HL-60 (cell line): ENCODE data around the gene TANGO2.
A peak's percentile ranks its signal among the peaks of the same experiment; 100 is the strongest.

Experiments
- DNase-seq, 2 experiments: peaks; one replicate each; pipeline ENCODE4 v3.0.0-alpha.2; 2010 to 2020; ENCODE audit warnings: low read depth in 1 of 2, low spot score in 1 of 2
- H3K27ac ChIP-seq: fragments of 250-450 bp; sonication (Bioruptor Pico); replicated peaks from 2 replicates; pipeline ENCODE4 v1.5.1; 2020; ENCODE audit warnings: mild to moderate bottlenecking, moderate library complexity
- H3K27me3 ChIP-seq: fragments of 250-450 bp; sonication (Bioruptor Pico); 2 replicates; pipeline ENCODE4 v1.5.1; 2021; ENCODE audit warnings: mild to moderate bottlenecking, moderate library complexity; ENCODE audit not compliant: insufficient read depth, poor library complexity, severe bottlenecking
- H3K4me3 ChIP-seq: replicated peaks from 2 replicates; pipeline ENCODE4 v1.5.1; 2011; ENCODE audit warnings: mild to moderate bottlenecking, control low read depth, low read length; ENCODE audit not compliant: insufficient read depth
- CTCF ChIP-seq: IDR thresholded peaks from one replicate; pipeline ENCODE4 v1.5.1; 2011; ENCODE audit warnings: low read length, control low read depth, inconsistent platforms; ENCODE audit not compliant: insufficient read depth
- GABPA ChIP-seq: IDR thresholded peaks from 2 replicates; pipeline ENCODE4 v1.6.1; 2012; ENCODE audit warnings: low read depth
- POLR2AphosphoS5 ChIP-seq: IDR thresholded peaks from 2 replicates; pipeline ENCODE4 v1.6.1; 2012; ENCODE audit warnings: low read depth
- SPI1 ChIP-seq: IDR thresholded peaks from 2 replicates; pipeline ENCODE4 v1.6.1; 2012; ENCODE audit warnings: low read depth, mild to moderate bottlenecking, borderline replicate concordance
- TF ChIP-seq, protein P1 (sequence below): IDR thresholded peaks from 2 replicates; pipeline ENCODE4 v1.6.1; 2012; ENCODE audit warnings: low read depth; ENCODE audit not compliant: insufficient replicate concordance

Gene TANGO2

DNA sequence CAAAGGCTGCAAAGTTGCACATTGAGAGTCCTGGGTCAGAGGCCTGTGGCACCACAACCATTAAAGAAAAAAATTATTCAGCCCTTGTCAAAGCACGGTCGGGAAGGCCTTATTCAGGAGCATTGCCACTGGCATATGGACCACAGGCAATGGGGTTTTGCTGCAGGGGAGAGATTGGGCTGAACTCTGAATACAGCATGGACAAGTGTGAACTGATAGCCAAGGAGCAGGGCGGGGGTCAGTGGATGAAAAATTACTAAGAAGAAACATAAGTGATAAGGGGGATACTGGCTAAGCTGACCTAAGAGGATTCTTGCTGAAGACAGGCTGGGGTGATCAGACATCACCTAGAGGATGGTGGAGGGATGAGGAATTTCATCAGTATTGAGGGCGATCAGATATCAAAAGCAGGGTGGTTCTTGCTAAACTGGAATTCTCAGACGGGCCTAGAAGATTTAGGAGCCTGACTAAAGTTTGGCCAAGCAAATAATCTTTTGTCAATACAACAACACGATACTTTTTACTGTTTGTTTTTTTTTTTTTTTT is 55.8 kb downstream of the TANGO2 start:
- Histone ChIP-seq H3K4me3 (no peak overlapping the region), H3K27me3 (no peaks in the 10 kb centered on the region), H3K27ac (no peak overlapping the region)
- TF ChIP-seq GABPA (no peak), CTCF (no peak), SPI1 (no peak), POLR2AphosphoS5 (no peak)
- TF ChIP-seq, protein P1, sequence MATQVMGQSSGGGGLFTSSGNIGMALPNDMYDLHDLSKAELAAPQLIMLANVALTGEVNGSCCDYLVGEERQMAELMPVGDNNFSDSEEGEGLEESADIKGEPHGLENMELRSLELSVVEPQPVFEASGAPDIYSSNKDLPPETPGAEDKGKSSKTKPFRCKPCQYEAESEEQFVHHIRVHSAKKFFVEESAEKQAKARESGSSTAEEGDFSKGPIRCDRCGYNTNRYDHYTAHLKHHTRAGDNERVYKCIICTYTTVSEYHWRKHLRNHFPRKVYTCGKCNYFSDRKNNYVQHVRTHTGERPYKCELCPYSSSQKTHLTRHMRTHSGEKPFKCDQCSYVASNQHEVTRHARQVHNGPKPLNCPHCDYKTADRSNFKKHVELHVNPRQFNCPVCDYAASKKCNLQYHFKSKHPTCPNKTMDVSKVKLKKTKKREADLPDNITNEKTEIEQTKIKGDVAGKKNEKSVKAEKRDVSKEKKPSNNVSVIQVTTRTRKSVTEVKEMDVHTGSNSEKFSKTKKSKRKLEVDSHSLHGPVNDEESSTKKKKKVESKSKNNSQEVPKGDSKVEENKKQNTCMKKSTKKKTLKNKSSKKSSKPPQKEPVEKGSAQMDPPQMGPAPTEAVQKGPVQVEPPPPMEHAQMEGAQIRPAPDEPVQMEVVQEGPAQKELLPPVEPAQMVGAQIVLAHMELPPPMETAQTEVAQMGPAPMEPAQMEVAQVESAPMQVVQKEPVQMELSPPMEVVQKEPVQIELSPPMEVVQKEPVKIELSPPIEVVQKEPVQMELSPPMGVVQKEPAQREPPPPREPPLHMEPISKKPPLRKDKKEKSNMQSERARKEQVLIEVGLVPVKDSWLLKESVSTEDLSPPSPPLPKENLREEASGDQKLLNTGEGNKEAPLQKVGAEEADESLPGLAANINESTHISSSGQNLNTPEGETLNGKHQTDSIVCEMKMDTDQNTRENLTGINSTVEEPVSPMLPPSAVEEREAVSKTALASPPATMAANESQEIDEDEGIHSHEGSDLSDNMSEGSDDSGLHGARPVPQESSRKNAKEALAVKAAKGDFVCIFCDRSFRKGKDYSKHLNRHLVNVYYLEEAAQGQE, result no peak
- DNase-seq, result no peak

DNA sequence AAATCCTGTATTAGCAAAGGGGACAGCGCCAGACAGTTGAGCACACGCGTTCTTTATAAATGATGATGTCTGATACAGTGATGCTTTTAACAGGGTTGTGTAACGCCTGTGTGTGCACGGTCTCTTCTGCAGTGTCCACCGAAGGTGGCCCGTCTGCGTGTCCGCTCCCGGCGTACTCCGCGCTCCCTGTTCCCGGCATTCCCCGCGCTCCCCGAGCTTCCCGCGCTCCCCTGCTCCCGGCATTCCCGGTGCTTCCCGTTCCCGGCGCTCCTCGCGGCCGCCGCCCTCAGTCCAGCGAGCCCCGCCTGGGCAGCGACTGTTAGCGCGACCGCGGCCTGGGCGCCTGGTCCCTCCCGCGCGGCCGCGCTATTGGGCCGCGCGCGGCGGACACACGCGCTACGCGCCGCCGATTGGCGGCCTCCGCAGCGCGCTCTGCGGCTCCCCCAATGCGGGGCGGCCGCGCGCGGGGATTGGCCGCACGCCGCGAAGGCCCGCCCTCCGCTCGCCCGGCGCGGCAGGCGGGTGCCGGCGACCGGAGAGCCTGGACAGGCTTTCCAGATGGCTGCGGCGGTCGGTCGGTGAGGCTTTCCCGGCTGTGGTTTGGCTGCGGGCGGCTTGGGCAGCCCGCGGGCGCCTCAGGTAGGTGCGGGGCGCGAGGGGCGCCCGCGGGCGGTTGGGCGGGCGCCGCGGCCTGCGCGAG is 59.0 kb downstream of the TANGO2 start, which contains the start of gene DGCR8:
TSS of gene DGCR8 (plus strand) at position 497 of the 700 bp plus-strand sequence. CDS start 5,723 bp downstream, outside the sequence.
- peak; percentile 80 to 94 for DNase-seq
- Histone ChIP-seq H3K4me3 (peak within 1 kb of the TSS; percentile 89), H3K27ac (peak within 1 kb of the TSS; percentile 78), H3K27me3 (no peaks in the 10 kb centered on the region)
- TF ChIP-seq, protein P1, result peak; percentile 28
- TF ChIP-seq GABPA, result no peak
- TF ChIP-seq SPI1, result no peak
- TF ChIP-seq CTCF, result no peak
- TF ChIP-seq POLR2AphosphoS5, result peak; percentile 75

DNA sequence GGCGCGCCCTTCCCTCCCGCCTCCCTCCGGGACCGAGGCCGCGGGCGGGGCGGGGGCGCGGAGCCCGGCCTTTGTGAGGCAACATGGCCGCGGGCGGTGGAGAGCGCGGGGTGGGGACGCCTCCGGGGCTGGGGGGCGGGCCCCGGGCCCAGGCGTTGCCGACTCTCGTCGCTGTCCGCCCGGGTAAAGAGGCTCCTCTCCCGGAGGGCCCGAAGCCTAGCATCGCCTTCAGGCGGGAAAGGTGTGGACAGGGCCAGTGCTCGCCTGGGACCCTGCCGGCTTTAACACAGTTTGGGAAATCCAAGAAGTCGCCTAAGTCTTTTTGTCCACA is 59.5 kb downstream of the TANGO2 start:
- no peaks in the 10 kb centered on the region for H3K27me3 ChIP-seq
- H3K27ac ChIP-seq, result peak overlapping the region; percentile 78
- TF ChIP-seq CTCF, result no peak
- TF ChIP-seq SPI1, result no peak
- no peak for TF ChIP-seq POLR2AphosphoS5
- no peak for TF ChIP-seq GABPA
- TF ChIP-seq, protein P1, result no peak
- peak in 1 of 2 experiments; percentile 51 for DNase-seq
- peak overlapping the region; percentile 89 for H3K4me3 ChIP-seq
